Islet of Langerhans (tissue), 1 donor: Measurements from ENCODE around the gene SYCP2.
"Not testable (repeated sequence)": the region's sequence is repeated elsewhere in the genome, so short reads cannot be mapped to it uniquely, and the experiment has no call there.

Experiments
- FAIRE-seq: peaks from one replicate; lab custom pipeline; 2011; peaks lifted over from hg19 to GRCh38; lab: Jason Lieb, UNC

Gene SYCP2

GRCh38 chr20:59933296-59933848 lies at the start of gene SYCP2:
Gene SYCP2 (minus strand): TSS chr20:59933637. CDS start chr20:59922413, 11,224 bp downstream.
- no peak for FAIRE-seq

GRCh38 chr20:59983076-59983475 lies 49.6 kb upstream of the SYCP2 start:
- FAIRE-seq: no peak

GRCh38 chr20:59977086-59977485 lies 43.6 kb upstream of the SYCP2 start:
- no peak for FAIRE-seq

- no peak for FAIRE-seq
These were observed 42.8 kb upstream of the SYCP2 start for GRCh38 chr20:59976156-59976782.

- no peak for FAIRE-seq
These were observed 38.8 kb upstream of the SYCP2 start for GRCh38 chr20:59972037-59972801.

GRCh38 chr20:59971428-59971827 lies 38.0 kb upstream of the SYCP2 start:
- no peak for FAIRE-seq

- no peak for FAIRE-seq
These were observed 33.0 kb upstream of the SYCP2 start for GRCh38 chr20:59966428-59966827.

GRCh38 chr20:59962155-59962554 lies 28.7 kb upstream of the SYCP2 start:
- FAIRE-seq: no peak

GRCh38 chr20:59961423-59961822 lies 28.0 kb upstream of the SYCP2 start:
- FAIRE-seq: no peak

GRCh38 chr20:59958626-59959025 lies 25.2 kb upstream of the SYCP2 start:
- FAIRE-seq: no peak

GRCh38 chr20:59958123-59958522 lies 24.7 kb upstream of the SYCP2 start, which contains the start of gene CDH26:
Gene CDH26 (plus strand): TSS chr20:59958423. CDS start chr20:59958727, 304 bp downstream.
- FAIRE-seq: no peak

- not testable (repeated sequence) for FAIRE-seq
These were observed 24.1 kb upstream of the SYCP2 start for GRCh38 chr20:59957568-59957967.

- FAIRE-seq: no peak
These were observed 21.8 kb upstream of the SYCP2 start for GRCh38 chr20:59955131-59955796.

GRCh38 chr20:59954718-59955117 lies 21.3 kb upstream of the SYCP2 start:
- no peak for FAIRE-seq

- FAIRE-seq: no peak
These were observed 16.5 kb upstream of the SYCP2 start for GRCh38 chr20:59949911-59950310.

- peak; percentile 91 for FAIRE-seq
These were observed 15.6 kb upstream of the SYCP2 start for GRCh38 chr20:59948828-59949720.

GRCh38 chr20:59948212-59948611 lies 14.8 kb upstream of the SYCP2 start:
- no peak for FAIRE-seq

- no peak for FAIRE-seq
These were observed 13.9 kb upstream of the SYCP2 start for GRCh38 chr20:59947376-59947775.

GRCh38 chr20:59945731-59946130 lies 12.3 kb upstream of the SYCP2 start:
- FAIRE-seq: no peak

- FAIRE-seq: no peak
These were observed 11.7 kb upstream of the SYCP2 start for GRCh38 chr20:59945175-59945574.

- FAIRE-seq: no peak
These were observed 11.3 kb upstream of the SYCP2 start for GRCh38 chr20:59944726-59945125.

- no peak for FAIRE-seq
These were observed 8.8 kb upstream of the SYCP2 start for GRCh38 chr20:59942245-59942644.
